HG02970 (cell line): ENCODE results near the gene REN.

ENCODE experiments used
- ATAC-seq: cut with Tn5 transposase; IDR thresholded peaks from one replicate; pipeline ENCODE4 v1.9.1; 2021; ENCODE audit warnings: mild to moderate bottlenecking, moderate library complexity, moderate number of reproducible peaks; ENCODE audit not compliant: unreplicated experiment, low FRiP score

The REN gene

GRCh38 chr1:204166219-204166618 lies at the start of gene REN:
Gene REN, minus strand, starts transcription at chr1:204166337. Its CDS starts 44 bp downstream, at chr1:204166293.
- no peak for ATAC-seq

GRCh38 chr1:204213668-204214662 lies 47.8 kb upstream of the REN start, which contains the start of gene GOLT1A:
Gene GOLT1A, minus strand, starts transcription at chr1:204213988. Its CDS starts 82 bp downstream, at chr1:204213906.
- ATAC-seq: peak; percentile 74

GRCh38 chr1:204212715-204213114 lies 46.6 kb upstream of the REN start:
- no peak for ATAC-seq

- no peak for ATAC-seq
These were observed 44.9 kb upstream of the REN start for GRCh38 chr1:204211046-204211445.

DNA sequence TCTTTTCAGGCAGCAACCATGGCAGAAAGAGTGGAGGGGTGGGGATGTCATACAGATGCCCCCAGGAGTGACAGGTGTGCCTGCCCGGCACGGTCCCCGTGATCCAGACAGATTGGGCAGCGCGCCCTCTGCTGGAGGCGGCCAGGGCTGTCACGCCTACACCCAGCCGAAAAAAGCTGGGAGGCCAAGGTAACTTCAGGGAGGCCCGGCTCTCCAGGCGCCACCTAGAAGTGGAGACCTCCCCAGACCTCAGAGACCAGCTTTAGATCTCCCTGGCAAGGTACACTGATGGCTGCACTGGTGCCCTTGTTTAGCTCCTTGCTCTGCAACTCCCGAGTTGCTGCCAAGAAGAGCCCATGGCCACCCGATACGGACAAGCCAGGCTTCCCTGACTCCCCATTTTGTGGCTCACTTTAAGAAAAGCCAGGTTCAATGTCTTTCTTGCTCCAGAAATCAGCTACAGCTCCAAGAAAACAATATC lies 41.0 kb upstream of the REN start:
- no peak for ATAC-seq

DNA sequence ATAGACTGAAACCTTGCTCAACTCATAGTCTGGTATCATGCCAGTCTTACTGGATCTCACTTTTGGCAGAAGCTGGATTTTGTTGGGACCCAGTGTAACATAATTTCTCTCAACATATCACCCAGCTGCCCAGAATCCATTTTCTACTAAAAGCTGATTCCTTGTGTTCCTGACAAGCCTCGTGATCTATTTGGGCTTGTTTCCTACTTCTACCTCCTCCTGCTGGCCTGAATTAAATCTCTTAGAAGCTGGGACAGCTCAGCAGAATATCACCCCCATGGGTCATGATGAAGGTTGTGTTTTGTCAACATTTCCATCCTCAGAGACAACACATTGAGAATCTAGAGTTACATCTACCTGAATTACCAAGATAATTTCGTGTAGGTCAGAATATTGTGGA lies 40.0 kb upstream of the REN start:
- no peak for ATAC-seq

DNA sequence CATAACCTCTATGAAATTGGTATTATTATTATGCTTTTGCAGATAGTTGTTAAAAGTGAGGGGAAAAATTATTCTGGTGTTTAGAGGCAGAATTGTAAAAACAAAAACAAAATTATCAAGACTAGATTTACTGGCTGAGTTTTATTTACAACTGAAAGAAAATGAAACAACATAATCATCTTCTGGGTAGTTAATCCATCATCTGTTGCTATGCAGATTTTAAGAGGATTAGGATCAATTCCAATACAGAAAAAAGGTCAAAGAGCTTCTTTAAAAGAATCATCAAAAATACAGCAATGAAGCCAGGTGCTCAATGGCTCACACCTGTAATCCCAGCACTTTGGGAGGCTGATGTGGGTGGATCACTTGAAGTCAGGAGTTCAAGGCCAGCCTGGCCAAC lies 39.3 kb upstream of the REN start:
- ATAC-seq: no peak

GRCh38 chr1:204204944-204205343 lies 38.8 kb upstream of the REN start:
- ATAC-seq: no peak

GRCh38 chr1:204203206-204203767 lies 37.1 kb upstream of the REN start:
- no peak for ATAC-seq

- no peak for ATAC-seq
These were observed 36.3 kb upstream of the REN start for GRCh38 chr1:204202481-204202880.

DNA sequence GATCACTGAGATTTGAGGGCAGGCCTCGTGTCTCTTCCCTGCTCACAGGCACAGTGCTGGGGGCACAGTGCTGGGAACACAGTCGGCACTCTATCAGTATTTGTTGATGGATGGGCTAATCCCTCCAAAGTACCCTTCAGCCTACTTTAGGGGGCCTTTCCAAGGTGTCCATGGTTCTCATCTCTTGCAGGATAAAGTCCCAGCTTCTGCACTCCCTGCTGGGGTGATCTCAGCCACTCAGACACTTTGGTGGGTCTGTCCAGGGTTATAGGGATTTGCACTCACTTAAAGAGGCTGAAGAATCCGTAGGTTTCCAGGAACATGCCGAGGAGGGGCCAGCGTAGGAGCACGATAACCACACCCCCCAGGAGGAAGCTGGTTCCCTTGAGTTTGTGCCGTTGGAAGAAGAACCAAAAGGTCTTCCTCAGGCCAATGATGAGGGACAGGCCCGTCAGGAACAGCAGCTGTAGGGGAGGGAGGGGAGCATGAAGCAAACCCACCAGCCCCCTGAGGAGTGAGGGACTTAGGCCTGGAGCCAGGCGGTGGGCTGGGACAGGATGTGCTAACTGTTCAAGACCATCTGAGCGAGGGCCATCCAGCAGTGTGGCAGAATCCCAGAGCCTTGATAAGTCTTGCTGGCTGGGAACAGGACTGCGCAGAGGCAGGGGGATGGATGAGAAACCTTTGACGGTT lies 35.4 kb upstream of the REN start:
- ATAC-seq: no peak

GRCh38 chr1:204199579-204199978 lies 33.4 kb upstream of the REN start:
- no peak for ATAC-seq

DNA sequence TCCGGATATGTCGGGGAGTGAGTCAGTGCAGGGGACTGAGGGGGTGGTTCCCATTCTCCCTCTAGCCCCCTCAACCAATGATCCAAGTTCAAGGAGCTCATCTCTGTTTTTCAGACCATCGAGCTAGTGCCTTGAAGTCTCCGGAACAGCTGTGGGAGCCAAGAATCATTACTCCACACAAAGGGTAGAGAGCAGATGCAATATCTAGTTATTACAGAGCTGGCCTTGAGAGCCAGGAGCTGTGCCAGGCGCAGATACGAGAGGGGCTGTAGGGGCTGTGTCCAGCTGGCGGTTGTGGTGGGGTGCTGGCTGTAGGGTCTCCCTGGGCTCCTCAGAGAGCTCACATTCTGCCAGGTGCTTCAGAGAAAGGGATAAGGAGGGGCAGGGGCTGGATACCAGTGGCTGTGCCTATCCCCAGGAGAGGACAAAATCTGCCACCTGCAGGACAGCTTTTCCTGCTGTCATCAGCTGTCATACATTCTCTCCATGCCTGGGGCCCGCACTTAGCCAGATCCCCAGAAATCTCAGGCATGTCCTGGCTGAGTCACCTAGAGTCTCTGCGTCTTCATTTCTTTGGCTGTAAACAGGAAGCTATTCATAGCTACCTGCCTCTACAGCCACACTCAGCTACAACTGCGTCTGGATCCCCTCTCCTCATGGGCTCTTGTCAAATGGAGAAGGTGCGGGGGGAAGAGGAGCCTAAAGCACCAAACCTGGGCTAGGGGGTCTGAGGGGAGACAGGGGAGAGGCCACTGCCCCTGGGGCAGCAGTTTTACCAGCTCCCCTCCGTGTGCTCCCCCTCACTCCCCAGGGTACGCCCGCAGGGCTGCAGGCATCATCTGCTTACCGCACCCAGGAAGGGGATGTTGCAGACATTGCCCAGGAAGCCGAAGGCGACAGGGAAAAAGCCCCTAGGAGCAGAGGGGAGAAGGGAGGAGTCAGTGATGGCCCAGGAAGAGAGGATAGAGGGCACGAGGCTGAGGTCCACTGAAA lies 32.5 kb upstream of the REN start:
- ATAC-seq: no peak

- no peak for ATAC-seq
These were observed 30.9 kb upstream of the REN start for GRCh38 chr1:204197068-204197467.

DNA sequence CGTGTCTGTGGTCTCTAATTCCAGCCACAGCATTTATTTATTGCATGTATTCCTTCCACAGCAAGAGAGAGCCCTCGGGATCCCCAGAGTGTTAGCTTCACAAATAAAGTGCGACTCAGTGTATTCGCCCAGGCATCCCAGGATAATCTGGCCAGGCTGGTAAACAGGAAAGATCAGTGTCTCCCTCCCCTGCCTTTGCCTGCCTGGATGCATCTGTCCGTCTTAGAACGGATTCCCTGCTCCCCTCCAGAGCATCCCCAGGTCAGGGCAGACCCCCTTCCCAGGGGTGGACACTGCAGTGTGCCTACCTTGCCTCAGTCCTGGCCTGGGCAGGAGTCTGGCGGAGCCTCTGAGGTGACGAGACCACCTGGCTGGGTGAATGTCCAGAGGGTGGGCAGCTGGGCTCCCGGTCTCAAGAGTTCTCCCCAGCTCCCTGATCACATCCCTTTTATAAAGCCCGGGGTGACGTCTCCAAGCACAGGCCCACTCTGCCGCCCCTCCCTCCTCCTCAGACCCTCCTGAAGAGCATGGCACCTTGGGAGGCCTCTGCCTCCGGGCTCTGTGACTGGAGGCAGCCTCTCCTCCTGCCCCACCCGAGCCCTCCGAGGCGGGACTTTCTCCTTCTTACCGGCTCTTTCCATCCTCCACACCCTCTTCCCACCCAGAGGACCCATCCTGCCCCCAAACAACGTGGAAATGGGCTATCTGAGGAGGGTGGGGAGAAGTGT lies 30.1 kb upstream of the REN start, which contains the start of gene KISS1:
Gene KISS1 (minus strand): TSS at position 424 of the 728 bp plus-strand sequence. CDS start 3,615 bp downstream, outside the sequence.
- ATAC-seq: no peak

DNA sequence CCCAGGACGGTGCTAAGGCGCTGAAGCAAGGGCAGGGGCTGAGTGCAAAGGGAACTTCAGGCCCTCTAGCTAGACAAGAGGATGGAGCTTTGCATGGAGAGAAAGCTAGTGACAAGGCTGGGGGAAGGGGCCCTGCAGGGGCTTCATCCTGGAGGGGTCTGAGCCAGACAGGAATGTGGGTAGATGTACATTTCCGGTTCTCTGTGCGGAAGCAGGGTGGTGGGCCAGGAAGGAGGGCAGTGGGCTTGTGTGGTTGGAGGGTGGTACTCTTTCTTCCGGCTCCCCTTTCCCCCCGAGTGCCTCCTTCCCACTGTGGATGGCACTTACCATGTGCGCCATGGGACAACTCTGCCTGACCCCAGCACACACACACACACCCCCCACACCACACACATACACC lies 28.6 kb upstream of the REN start:
- ATAC-seq: no peak

DNA sequence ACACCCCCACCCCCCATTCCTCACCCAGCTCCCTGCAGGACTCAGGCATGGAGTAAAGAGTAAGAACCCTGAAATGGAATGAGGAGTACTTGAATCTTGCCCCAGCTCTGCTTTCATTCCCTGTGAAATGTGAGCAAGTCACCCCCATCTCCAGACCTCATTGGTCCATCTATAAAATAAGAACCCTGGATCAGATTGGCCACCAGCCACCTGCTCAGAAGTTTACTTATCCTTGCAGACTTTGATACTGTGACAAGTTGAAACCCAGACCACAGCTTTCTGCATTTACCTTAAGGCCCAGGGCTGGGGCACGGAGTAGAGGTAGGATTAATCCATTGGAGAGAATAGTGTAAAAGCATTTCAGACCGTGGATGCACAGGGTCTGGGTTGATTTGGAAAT lies 27.9 kb upstream of the REN start:
- no peak for ATAC-seq

DNA sequence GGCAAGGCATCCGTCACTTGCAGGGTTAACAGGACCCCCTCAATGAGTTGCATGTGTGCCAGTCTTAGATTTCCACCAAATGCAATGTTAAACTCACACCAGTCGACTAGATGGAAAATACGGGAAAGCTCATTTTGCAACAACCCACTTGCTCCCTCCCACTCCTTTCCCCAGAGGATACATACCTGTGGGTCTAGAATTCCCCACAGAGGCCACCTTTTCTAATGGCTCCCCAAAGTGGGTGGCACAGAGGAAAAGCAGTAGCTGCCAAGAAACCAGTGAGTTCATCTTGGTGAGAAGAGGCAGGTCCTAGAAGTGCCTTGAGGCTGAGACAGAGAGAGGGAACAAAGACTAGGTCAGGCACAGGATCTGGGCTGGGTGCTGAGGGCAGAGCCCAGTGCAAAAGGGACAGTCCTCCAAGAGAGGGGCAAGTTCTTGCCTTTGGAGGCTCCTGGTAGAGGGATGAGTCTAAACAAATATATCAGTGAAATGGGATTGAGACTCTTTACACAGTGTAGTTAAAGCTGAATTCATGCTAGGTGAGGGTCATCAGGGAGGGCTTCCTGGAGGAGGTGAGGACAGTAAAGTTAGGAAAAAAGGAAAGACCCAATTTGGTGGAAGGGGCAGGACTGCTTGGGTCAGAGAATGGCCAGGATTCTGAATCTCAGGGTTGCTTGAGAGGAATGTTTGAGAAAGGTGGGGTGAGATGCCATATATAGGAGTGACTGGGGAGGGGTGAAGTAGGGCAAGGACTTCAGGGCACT lies 26.6 kb upstream of the REN start:
- no peak for ATAC-seq
